ENCODE measurements around the gene MEIOSIN.
"Not testable (repeated sequence)": the region's sequence is repeated elsewhere in the genome, so short reads cannot be mapped to it uniquely, and the experiment has no call there.

The MEIOSIN gene

DNA sequence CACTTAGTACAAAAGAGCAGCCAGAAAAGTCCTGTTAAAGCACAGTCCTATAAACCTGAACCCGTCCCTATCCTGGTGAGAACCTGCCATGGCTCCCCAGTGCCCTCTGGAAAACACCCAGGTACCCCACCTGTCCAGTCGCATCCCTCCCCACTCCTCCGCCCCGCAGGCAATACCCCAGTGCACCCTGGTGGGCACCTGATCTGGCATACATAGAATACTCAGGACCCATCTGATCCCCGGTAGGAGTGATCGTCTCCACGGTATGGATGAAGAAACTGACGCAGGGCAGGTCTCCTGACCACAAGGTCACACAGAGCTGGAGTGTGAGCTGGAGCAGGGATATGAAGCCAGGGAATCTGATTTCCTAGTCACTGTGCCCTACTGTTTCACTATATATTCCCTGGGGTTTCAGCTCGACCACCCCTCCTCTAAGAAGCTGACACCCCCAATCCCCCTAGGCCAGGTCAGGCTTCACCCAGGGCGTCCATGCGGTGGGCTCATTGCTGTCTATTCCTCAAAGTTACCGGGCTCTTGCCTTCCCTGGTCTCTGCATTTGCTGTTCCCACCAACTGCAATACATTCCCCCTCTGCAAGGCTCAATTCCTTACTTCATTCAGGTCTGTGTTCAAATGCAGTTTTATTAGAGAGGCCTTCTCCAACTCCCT, 15.1 kb upstream of the MEIOSIN start:
- DNase-seq (ENCODE audit: extremely low spot score, insufficient read length, low read depth), result no peak
- FAIRE-seq, result no peak

DNA sequence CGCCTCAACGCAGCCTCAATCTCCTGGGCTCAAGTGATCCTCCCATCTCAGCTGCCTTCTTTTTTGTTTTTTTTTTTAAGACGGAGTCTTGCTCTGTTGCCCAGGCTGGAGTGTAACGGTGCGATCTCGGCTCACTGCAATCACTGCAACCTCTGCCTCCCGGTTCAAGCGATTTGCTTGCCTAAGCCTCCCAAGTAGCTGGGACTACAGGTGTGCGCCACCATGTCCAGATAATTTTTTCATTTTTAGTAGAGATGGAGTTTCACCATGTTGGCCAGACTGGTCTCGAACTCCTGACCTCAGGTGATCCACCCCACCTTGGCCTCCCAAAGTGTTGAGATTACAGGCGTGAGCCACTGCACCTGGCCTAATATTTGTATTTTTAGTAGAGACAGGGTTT, 13.2 kb upstream of the MEIOSIN start:
- FAIRE-seq; DNase-seq (ENCODE audit: extremely low spot score, insufficient read length, low read depth): not testable (repeated sequence)

DNA sequence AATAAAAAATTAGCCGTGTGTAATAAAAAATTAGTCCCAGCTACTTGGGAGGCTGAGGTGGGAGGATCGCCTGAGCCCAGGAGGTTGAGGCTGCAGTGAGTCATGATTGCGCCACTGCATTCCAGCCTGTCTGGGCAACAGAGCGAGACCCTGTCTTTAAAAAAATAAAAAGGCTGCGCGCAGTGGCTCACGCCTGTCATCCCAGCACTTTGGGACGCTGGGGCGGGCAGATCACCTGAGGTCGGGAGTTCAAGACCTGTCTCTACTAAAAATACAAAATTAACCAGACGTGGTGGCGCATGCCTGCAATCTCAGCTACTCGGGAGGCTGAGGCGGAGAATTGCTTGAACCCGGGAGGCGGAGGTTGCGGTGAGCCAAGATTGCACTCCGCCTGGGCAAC, 4.6 kb upstream of the MEIOSIN start:
- DNase-seq (ENCODE audit: extremely low spot score, insufficient read length, low read depth); FAIRE-seq: not testable (repeated sequence)

DNA sequence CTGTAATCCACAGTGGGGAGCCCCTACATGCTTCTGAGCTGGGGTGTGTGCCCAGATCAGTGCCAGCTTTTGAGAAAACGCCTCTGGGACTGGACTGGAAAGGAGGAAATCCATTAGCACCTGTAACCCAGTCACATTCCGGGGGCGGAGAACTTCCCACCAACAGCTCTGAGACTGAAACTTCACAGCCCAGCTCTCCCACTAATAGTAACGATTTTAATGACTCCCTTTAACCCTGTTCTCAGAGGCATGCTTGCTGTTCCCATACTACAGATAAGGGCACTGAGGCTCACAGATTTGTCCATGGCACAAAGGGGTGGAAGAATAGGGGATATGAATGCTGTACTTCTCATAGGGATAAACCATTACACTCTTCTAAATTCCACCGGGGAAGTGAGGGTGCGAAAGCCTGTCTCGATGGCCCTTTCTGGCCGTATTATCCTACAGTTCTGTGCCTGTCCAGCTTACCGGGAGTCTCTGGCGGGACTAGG, 3.4 kb upstream of the MEIOSIN start:
- FAIRE-seq (peak; percentile 81), DNase-seq (ENCODE audit: extremely low spot score, insufficient read length, low read depth) (no peak)

DNA sequence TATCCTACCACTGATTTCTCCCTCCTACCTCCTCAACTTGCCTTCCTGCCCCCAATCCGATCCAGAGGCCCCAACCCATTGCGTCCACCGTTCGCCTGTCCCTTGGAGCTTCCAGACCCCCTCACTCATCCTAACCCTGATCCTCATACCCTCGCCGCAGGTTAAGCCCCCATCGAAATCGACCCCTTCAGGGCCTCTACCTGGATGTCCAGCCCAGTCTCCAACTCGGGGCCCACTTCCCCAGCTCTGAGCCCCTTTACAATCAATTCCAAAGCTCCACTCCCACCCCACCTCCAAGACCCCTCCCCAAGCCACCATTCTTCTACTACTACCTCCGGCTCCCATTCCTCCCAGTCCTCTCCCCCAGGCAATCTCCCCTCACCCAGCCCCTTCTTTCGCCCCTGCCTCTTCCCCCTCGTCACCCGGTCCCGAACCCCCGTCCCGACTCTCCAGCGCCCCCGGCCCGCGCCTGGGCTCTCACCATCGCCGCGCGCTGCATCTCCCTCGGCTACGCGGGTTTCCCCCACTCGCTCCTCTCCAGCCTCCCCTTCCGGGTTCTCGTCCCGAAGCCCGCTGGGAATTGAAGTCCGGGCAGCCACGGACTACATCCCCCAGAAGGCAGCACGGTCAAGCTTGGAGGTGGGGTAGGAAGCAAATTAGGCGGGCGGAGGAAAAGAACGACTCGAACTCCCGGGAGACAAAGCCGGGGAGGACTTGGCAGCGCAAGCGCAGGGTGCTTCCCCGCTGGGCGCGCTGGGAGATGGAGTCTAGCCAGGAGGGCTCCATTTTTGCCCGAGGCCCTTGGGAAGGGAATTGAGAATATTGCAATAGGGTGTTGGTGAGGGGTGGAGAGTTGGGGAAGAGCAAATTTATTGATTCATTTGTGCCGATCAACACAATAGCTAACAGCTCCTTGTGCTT, 2.6 kb upstream of the MEIOSIN start, which contains the start of gene FBXO46:
TSS of gene FBXO46 (minus strand) at position 529 of the 921 bp plus-strand sequence. CDS start 17,401 bp downstream, outside the sequence.
- peak; percentile 94 for DNase-seq (ENCODE audit: extremely low spot score, insufficient read length, low read depth)
- peak; percentile 99 for FAIRE-seq

DNA sequence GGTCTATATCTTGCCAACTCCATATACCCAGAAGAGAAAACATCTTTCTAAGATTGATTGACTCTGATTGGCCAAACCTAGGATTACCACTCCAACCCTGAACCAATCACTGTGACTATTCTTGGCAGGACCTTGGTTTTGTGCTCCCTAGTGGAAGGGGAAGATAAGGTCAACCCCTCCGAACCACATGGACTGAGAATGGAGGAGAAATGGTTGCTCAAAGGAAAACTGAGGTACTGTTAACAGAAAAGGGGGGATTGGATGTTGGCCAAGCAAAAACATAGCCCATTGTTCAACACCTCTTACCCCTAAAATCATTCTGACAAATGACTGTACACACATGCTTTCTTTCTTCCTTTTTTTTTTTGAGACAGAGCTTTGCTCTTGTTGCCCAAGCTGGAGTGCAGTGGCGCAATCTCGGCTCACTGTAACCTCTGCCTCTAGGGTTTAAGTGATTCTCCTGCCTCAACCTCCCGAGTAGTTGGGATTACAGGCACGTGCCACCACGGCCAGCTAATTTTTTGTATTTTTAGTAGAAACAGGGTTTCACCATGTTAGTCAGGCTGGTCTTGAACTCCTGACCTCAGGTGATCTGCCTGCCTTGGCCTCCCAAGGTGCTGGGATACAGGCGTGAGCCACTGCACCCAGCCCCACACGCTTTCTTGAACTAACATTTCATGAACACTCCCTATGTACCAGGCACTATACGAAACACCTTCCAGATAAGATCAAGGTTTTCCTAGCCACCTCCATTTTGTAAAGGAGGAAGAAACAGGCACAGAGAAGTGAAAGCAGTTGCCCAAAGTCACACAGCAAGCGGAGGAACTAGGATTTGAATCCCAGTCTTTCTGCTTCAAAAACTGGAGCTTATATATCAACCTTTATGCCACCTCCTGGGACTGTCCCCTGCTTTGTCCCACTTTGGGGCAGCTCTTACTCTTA, 6.5 kb downstream of the MEIOSIN start:
- DNase-seq (ENCODE audit: extremely low spot score, insufficient read length, low read depth), result no peak
- no peak for FAIRE-seq

DNA sequence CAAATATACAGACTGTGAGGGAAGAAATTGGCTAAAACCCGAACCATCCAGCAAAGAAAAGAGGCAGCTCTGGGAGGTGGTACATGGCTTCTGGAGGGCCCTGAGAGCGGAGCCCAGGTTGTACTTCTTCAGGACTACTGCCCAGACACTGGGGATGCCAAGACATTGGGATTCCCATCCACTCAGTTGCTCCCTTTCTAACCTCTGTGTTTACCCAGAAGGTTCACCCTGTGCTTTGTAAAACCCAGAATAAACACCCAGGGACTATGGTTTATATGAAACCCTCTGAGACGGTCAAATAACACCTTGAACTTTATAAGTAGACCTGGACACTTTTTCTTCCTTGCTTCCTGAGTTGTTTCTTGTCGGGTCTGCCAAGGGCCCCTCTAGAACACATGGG, 9.7 kb downstream of the MEIOSIN start:
- DNase-seq (ENCODE audit: extremely low spot score, insufficient read length, low read depth) (no peak), FAIRE-seq (no peak)

DNA sequence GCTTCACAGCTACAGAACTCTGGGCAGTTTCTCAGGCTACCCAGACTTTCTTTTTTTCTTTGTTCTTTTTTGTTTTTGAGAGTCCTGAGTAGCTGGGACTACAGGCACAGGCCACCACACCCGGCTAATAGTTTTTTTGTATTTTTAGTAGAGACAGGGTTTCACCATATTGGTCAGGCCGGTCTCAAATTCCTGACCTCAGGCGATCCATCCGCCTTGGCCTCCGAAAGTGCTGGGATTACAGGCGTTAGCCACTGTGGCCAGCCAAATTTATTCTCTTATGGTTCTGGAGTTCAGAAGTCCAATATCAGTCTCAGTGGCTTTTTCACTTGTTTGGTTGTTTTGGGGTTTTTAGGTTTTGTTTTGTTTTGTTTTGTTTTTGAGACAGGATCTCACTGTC, 12.4 kb downstream of the MEIOSIN start:
- DNase-seq (ENCODE audit: extremely low spot score, insufficient read length, low read depth), result no peak
- no peak for FAIRE-seq

DNA sequence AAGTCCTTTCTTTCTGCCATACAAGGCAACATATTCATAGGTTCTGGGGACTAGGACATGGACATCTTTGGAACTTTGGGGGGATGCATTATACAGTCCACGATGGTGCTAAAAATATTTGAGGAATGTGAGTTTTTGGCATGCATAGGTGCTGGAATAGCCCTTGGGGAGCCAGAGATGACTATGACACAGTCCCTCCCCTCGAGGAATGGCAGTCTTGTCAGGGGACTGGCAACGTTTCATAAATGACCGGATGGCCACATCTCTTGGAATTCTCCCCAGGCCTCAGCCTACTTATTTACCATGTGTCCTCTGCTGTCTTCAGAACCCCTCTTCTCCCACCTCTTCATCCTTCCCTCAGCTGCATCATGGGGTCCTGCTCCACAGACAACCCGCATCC, 13.6 kb downstream of the MEIOSIN start:
- FAIRE-seq (no peak), DNase-seq (ENCODE audit: extremely low spot score, insufficient read length, low read depth) (no peak)

DNA sequence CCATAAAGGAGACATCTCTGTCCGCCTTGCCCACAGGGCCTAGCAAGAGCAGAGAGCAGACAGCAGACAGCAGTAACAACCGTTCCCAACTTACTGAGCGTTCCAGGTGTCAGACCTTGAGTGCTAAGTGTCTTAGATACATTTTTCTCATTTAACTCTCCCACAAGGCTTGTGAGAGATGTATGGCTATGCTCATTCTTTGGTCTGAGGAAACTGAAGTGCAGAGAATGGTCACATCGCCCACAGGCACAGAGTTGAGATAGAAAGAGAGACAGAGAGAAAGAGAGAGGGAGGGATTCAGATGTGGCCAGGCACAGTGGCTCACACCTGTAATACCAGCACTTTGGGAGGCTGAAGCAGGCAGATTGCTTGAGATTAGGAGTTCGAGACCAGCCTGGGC, 14.3 kb downstream of the MEIOSIN start:
- DNase-seq (ENCODE audit: extremely low spot score, insufficient read length, low read depth) (no peak), FAIRE-seq (no peak)

DNA sequence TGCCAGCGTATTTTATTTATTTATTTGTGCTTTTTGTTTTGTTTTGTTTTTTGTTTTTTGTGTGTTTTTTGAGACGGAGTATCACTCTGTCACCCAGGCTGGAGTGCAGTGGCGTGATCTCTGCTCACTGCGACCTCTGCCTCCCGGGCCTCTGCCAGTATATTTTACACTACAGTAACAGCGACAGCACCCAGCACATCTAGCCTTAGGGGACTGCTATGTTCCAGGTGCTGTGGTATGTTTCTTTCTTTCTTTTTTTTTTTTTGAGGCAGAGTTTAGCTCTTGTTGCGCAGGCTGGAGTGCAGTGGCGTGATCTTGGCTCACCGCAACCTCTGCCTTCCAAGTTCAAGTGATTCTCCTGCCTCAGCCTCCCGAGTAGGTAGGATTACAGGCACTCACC, 18.2 kb downstream of the MEIOSIN start:
- FAIRE-seq; DNase-seq (ENCODE audit: extremely low spot score, insufficient read length, low read depth): not testable (repeated sequence)

DNA sequence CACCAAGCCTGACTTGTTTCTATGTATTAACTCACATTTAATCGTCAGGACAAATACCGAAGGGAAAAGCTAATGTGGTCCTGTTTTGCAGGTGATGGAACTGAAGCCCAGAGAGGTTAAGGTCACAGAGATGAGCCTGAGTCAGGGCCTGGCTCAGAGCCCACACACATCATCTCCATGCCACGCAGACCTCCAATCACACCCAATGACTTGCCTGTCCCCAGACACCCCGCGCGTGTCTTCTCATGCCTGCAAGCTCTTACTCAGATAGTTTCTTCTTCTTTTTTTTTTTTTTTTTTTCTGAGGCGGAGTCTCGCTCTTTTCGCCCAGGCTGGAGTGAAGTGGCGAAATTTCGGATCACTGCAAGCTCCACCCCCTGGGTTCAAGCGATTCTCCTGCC, 19.4 kb downstream of the MEIOSIN start:
- FAIRE-seq (no peak), DNase-seq (ENCODE audit: extremely low spot score, insufficient read length, low read depth) (no peak)

DNA sequence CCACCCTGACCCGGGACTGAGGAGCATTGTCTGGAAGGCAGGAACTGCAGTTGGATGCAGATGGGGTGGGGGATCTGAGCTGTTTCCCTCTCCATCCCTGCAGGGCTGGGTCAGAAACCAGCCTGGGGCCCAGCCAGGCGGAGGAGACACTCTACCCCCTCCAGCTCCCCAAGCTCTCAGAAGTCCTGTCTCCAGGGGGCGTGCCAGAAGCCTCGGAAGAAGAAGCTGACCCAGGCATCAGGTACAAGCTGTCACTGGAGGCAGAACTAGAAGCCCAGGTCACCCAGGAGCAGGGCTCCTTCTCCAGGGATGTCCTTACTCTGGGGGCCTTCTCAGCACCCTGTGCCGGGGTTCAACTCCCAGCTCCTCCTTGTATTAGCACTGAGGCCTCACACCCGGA, 20.3 kb downstream of the MEIOSIN start:
- DNase-seq (ENCODE audit: extremely low spot score, insufficient read length, low read depth) (no peak), FAIRE-seq (no peak)

DNA sequence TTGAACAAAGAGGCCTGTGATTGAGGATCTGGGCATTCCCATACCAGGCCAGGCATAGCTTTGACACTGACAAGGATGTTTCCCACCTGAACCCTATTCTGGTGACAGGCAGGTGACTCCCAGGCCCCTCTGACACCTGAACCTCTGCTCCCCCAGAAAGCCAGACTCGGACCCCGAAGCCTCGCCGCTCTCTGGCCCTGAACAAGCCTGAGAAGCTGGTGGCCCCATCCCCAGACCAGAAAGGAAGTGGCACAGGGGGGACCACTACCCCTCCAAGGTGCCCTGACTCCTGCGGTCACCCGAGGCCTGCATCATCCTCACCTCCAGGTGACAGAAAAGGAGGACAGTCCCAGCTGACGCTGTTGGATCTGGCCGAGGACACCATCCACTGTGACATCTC, 21.1 kb downstream of the MEIOSIN start:
- FAIRE-seq, result no peak

DNA sequence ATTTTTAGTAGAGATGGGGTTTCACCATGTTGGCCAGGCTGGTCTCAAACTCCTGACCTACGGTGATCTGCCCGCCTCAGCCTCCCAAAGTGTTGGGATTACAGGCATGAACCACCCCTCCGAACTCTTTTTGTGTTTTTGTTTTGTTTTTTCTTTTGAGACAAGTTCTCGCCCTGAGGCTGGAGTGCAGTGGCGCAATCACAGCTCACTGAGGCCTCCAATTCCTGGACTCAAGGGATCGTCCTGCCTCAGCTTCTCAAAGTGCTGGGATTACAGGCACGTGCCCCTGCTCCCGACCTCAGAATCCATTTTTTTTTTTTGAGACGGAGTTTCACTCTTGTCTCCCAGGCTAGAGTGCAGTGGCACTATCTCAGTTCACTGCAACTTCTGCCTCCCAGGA, 24.5 kb downstream of the MEIOSIN start:
- FAIRE-seq, result no peak
- no peak for DNase-seq (ENCODE audit: extremely low spot score, insufficient read length, low read depth)

More for the DNA sequence above, 21.1 kb downstream of the MEIOSIN start:
- DNase-seq (ENCODE audit: extremely low spot score, insufficient read length, low read depth), result no peak

DNA sequence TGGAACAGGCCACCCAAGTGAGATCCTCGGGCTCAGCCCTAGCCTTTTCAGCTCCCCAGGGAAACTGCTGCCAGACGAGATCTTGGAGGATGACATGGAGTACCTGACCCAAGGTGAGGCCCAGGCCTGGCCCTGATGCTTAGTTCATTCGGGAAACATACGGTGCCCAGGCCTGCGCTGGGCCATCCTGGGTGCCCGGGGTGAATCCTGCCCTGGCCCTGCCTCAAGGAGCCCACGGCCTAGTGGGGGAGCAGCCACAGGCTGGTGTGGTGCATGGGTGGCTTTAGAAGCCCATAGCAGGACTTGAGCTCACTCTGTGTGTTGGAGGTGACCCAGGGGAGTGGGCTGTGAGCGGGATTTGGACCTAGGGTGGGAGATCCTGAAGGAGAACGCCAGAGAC, 25.7 kb downstream of the MEIOSIN start:
- FAIRE-seq (no peak), DNase-seq (ENCODE audit: extremely low spot score, insufficient read length, low read depth) (no peak)

DNA sequence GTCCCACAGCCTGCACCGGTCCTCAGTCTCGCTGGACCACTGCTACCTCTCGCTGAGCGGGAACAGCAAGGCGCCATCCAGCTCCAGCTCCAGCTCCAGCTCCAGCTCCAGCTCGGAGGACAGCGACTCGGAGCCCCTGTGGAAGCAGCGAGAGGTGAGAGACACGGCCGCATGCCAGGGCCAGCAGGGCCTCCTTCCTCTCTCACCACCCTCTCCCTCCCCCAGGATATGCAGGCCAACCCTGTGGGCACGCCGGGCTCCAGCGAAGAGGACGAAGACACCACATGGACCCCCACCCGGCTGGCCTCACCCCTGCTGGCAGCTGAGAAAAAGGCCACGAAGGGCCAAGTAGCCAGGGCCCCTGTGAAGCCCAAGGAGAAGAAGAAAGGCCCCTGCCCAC, 28.5 kb downstream of the MEIOSIN start:
- FAIRE-seq (no peak), DNase-seq (ENCODE audit: extremely low spot score, insufficient read length, low read depth) (no peak)

DNA sequence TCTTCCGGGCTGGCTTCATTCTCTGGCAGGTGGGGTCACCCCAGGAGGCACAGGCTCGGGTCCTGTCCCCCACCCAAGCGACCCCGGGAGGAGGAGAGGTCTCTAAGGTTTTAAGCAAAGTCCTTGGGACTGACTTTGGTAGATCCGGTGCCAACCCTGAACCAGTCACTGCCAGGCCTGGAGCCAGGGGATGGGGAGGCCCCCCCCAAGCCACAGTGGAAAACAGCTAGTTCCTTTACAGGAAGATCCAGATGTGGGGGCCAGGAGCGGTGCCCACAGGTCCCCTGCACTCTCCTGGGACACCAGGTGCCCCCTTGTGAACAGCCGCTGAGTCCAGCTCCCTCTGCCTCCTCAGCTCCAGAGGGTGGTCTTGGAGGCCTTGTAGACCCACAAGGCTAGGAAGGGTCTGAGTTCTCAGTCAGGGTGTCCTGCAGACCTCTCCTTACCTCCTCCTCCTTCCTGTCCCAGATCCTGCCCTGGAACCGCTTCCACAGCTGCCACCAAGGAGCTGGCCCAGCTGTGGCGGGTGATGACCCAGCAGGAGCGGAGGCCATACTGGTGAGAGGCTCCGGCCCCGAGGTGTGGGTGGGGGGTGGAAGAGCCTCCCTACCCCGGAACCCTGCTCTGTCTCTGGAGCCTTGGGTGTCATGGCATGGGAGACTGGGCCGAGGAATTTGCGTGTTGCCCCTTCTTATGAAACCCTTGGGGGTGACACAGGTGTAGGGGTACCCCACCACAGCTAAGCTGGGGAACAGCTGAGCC, 29.8 kb downstream of the MEIOSIN start:
- DNase-seq (ENCODE audit: extremely low spot score, insufficient read length, low read depth) (no peak), FAIRE-seq (no peak)

DNA sequence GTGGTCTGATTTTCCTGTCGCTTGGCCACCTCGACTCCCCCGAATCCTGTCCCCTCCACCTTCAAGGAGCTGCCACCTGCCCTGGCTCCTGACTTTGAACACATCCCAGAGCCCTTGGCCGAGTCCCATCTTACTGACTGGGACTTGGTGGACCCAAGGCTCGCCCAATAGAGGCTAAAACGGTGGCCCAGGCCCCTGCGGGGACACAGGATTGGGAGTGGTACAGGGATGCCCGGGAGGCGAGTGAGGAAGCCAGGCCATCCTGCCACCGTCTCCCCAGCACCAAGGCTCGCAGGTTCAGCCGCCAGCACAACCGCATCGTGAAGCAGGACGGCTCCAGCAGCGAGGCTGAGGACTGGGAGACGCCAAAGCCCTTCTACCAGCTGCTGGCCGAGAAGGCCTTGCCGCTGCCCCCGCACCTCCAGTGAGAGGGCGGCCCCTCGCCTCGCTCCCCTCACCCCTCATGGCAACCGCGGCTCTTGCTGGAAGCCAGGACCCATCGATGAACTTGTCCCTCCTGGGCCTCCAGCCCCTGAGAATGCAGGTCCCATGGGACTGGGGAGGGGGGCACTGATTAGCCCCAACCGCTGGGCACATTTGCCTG, 30.6 kb downstream of the MEIOSIN start:
- FAIRE-seq (no peak), DNase-seq (ENCODE audit: extremely low spot score, insufficient read length, low read depth) (no peak)

Data from GM18507 (cell line).